Mammary epithelial cell (primary cell): ENCODE measurements around the gene ZNF672.

Source experiments
- EZH2 ChIP-seq: IDR thresholded peaks from 2 replicates; pipeline ENCODE4 v1.6.1; 2012; ENCODE audit warnings: low read length, inconsistent platforms, borderline replicate concordance
- TF ChIP-seq, protein P1 (sequence below), 2 donors: IDR thresholded peaks in 1 of 2; conservative IDR thresholded peaks in 1 of 2; 2 replicates each; pipeline ENCODE4 v1.5.1; 2011 to 2012; ENCODE audit warnings: inconsistent platforms in 2 of 2, low read length in 2 of 2, mild to moderate bottlenecking in 2 of 2, control low read depth in 1 of 2, low read depth in 1 of 2; ENCODE audit not compliant: insufficient read depth in 1 of 2; ENCODE audit errors: extremely low read depth in 1 of 2

DNA sequence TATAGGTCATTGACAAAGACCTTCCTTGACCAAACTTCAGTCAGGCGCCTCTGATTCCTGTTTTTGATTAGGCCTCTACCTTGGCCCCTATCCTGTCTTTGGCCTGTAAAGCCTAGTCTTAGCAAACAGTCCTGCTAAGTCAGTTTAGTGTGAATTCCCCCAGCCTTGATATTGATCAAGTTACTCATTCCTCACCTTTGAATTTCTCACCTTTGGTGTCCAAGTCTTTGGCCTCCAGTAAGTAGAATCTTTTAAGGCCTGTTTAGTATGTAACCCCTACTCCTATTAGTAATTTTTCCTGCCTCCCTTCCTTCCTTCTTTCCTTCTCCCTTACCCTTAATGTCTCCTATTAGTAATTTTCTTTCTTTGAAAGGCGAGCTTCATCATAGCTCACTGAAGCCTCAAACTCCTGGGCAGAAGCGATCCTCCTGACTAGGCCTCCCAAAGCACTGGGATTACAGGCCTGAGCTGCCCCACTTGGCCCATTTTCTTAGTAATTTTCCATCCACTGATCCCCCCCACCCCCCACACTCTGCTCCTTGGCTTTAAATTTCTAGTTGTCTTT lies 33.9 kb downstream of the ZNF672 start:
- TF ChIP-seq, protein P1, sequence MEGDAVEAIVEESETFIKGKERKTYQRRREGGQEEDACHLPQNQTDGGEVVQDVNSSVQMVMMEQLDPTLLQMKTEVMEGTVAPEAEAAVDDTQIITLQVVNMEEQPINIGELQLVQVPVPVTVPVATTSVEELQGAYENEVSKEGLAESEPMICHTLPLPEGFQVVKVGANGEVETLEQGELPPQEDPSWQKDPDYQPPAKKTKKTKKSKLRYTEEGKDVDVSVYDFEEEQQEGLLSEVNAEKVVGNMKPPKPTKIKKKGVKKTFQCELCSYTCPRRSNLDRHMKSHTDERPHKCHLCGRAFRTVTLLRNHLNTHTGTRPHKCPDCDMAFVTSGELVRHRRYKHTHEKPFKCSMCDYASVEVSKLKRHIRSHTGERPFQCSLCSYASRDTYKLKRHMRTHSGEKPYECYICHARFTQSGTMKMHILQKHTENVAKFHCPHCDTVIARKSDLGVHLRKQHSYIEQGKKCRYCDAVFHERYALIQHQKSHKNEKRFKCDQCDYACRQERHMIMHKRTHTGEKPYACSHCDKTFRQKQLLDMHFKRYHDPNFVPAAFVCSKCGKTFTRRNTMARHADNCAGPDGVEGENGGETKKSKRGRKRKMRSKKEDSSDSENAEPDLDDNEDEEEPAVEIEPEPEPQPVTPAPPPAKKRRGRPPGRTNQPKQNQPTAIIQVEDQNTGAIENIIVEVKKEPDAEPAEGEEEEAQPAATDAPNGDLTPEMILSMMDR (conservative IDR thresholded peaks at IDR 0.05 in 1 of 2, IDR thresholded peaks at IDR 0.05 in 1 of 2; ENCODE audit: extremely low read depth in 1 of 2, insufficient read depth in 1 of 2, low read depth in 1 of 2, low read length in 2 of 2), result no peak
- TF ChIP-seq EZH2, result no peak
